ENCODE measurements around the gene BSG. TPM values are rescaled to one million over a fixed set of nuclear protein-coding genes. Genes with fewer than 3 reads are reported as not detected.
"Not testable (repeated sequence)": the region's sequence is repeated elsewhere in the genome, so short reads cannot be mapped to it uniquely, and the experiment has no call there.

The BSG gene
- total RNA-seq, 4 donors from 2014 or later, result 303 to 400 (median 324) TPM

- Histone ChIP-seq H3K27ac (no peak overlapping the region), H3K4me1 (peaks cover 0 to 20% (median 0%) of the 10 kb centered on the region in 4 donors), H3K36me3 (peaks cover 4 to 60% (median 18%) of the 10 kb centered on the region in 3 donors), H3K4me3 (no peak overlapping the region), H3K27me3 (peaks cover 0 to 19% of the 10 kb centered on the region in 2 donors), H3K9me3 (no peaks in the 10 kb centered on the region)
- DNase-seq (ENCODE audit: low spot score in 2 of 2), result no peak
- TF ChIP-seq EP300 (IDR thresholded peaks at IDR 0.05) (no peak), CTCF (IDR thresholded peaks at IDR 0.05) (no peak), POLR2A (IDR thresholded peaks at IDR 0.05) (no peak)
- 77 to 79% methylated on average over 30 of the region's 31 CpGs for WGBS, 2 donors
Measured at GRCh38 chr19:582497-583197, 10.3 kb downstream of the BSG start.

- H3K4me3 ChIP-seq, result no peak overlapping the region
- peaks cover 0 to 53% (median 18%) of the 10 kb centered on the region in 3 donors for H3K36me3 ChIP-seq
- no peak for DNase-seq (ENCODE audit: low spot score in 2 of 2)
- H3K4me1 ChIP-seq, result peaks cover 0 to 26% (median 3%) of the 10 kb centered on the region in 4 donors
- 79 to 83% methylated on average over 15 to 27 of the region's 27 CpGs for WGBS, 2 donors
- H3K27ac ChIP-seq, result no peak overlapping the region
- TF ChIP-seq CTCF (IDR thresholded peaks at IDR 0.05), result no peak
- TF ChIP-seq EP300 (IDR thresholded peaks at IDR 0.05), result no peak
- TF ChIP-seq POLR2A (IDR thresholded peaks at IDR 0.05), result no peak
- peaks cover 0 to 26% of the 10 kb centered on the region in 2 donors for H3K27me3 ChIP-seq
- H3K9me3 ChIP-seq, result no peaks in the 10 kb centered on the region
Measured at GRCh38 chr19:583198-583967, 11.0 kb downstream of the BSG start.

GRCh38 chr19:583968-584239 lies 11.5 kb downstream of the BSG start:
- H3K27ac ChIP-seq, result no peak overlapping the region
- no peak for TF ChIP-seq CTCF (IDR thresholded peaks at IDR 0.05)
- no peak for TF ChIP-seq POLR2A (IDR thresholded peaks at IDR 0.05)
- no peak for TF ChIP-seq EP300 (IDR thresholded peaks at IDR 0.05)
- peaks cover 0 to 31% of the 10 kb centered on the region in 2 donors for H3K27me3 ChIP-seq
- H3K4me3 ChIP-seq, result no peak overlapping the region
- peaks cover 0 to 32% (median 4%) of the 10 kb centered on the region in 4 donors for H3K4me1 ChIP-seq
- WGBS, 2 donors, result 70 to 73% methylated on average over 5 of the region's 5 CpGs
- DNase-seq (ENCODE audit: low spot score in 2 of 2), result no peak
- H3K36me3 ChIP-seq, result peaks cover 0 to 49% (median 18%) of the 10 kb centered on the region in 3 donors
- H3K9me3 ChIP-seq, result no peaks in the 10 kb centered on the region

- WGBS, 2 donors, result 27 to 43% methylated on average over 28 to 30 of the region's 38 CpGs
- TF ChIP-seq CTCF (IDR thresholded peaks at IDR 0.05), result peak; percentile 71 to 87 (median 77)
- no peak for TF ChIP-seq EP300 (IDR thresholded peaks at IDR 0.05)
- Histone ChIP-seq H3K27ac (no peak overlapping the region), H3K27me3 (peaks cover 0 to 36% of the 10 kb centered on the region in 2 donors), H3K4me1 (peaks cover 0 to 37% (median 9%) of the 10 kb centered on the region in 4 donors), H3K9me3 (no peaks in the 10 kb centered on the region), H3K4me3 (no peak overlapping the region), H3K36me3 (peaks cover 0 to 43% (median 18%) of the 10 kb centered on the region in 3 donors)
- no peak for DNase-seq (ENCODE audit: low spot score in 2 of 2)
Measured at GRCh38 chr19:584240-585001, 12.0 kb downstream of the BSG start.

- H3K27ac ChIP-seq; H3K9me3 ChIP-seq; DNase-seq (ENCODE audit: low spot score in 2 of 2); H3K4me3 ChIP-seq: not testable (repeated sequence)
- peaks cover 0 to 36% (median 18%) of the 10 kb centered on the region in 3 donors for H3K36me3 ChIP-seq
- H3K4me1 ChIP-seq, result peaks cover 0 to 38% (median 9%) of the 10 kb centered on the region in 4 donors
- 79 to 80% methylated on average over 29 to 34 of the region's 34 CpGs for WGBS, 2 donors
- peaks cover 0 to 38% of the 10 kb centered on the region in 2 donors for H3K27me3 ChIP-seq
Measured at GRCh38 chr19:585146-585545, 12.8 kb downstream of the BSG start.
